NCI-H446 treated with DMSO at 0.1 percent for 48 hours (cell line): ENCODE data around the gene PRMT6.
"Not testable (repeated sequence)": the region's sequence is repeated elsewhere in the genome, so short reads cannot be mapped to it uniquely, and the experiment has no call there.

Experiments used
- DNase-seq: peaks from one replicate; lab custom pipeline; 2025; lab: John Stamatoyannopoulos, UW

Gene PRMT6

GRCh38 chr1:107056426-107057196 lies at the start of gene PRMT6:
PRMT6 (plus strand) TSS chr1:107056674; CDS start chr1:107056716, 42 bp downstream.
- peak; percentile 89 for DNase-seq

- DNase-seq: peak; percentile 90
Measured at GRCh38 chr1:107009281-107009680, 47.2 kb upstream of the PRMT6 start.

- DNase-seq: no peak
Measured at GRCh38 chr1:107010582-107010981, 45.9 kb upstream of the PRMT6 start.

- no peak for DNase-seq
Measured at GRCh38 chr1:107016376-107016978, 40.0 kb upstream of the PRMT6 start.

- no peak for DNase-seq
Measured at GRCh38 chr1:107018445-107018844, 38.0 kb upstream of the PRMT6 start.

GRCh38 chr1:107019166-107019565 lies 37.3 kb upstream of the PRMT6 start:
- DNase-seq: no peak

- not testable (repeated sequence) for DNase-seq
Measured at GRCh38 chr1:107038874-107039273, 17.6 kb upstream of the PRMT6 start.

GRCh38 chr1:107044310-107045220 lies 11.9 kb upstream of the PRMT6 start:
- not testable (repeated sequence) for DNase-seq

GRCh38 chr1:107047602-107048001 lies 8.9 kb upstream of the PRMT6 start:
- no peak for DNase-seq

- DNase-seq: no peak
Measured at GRCh38 chr1:107048241-107048640, 8.2 kb upstream of the PRMT6 start.

- no peak for DNase-seq
Measured at GRCh38 chr1:107051266-107051665, 5.2 kb upstream of the PRMT6 start.

- DNase-seq: not testable (repeated sequence)
Measured at GRCh38 chr1:107055919-107056425, 502 bp upstream of the PRMT6 start.

- peak; percentile 61 for DNase-seq
Measured at GRCh38 chr1:107057197-107058133, 991 bp downstream of the PRMT6 start.

- DNase-seq: no peak
Measured at GRCh38 chr1:107058245-107059032, 2.0 kb downstream of the PRMT6 start.

- DNase-seq: no peak
Measured at GRCh38 chr1:107061886-107062285, 5.4 kb downstream of the PRMT6 start.

GRCh38 chr1:107073493-107073892 lies 17.0 kb downstream of the PRMT6 start:
- DNase-seq: no peak

GRCh38 chr1:107076841-107077240 lies 20.4 kb downstream of the PRMT6 start:
- DNase-seq: no peak

GRCh38 chr1:107079249-107079648 lies 22.8 kb downstream of the PRMT6 start:
- no peak for DNase-seq

- no peak for DNase-seq
Measured at GRCh38 chr1:107081102-107081501, 24.6 kb downstream of the PRMT6 start.

- DNase-seq: no peak
Measured at GRCh38 chr1:107091418-107091817, 34.9 kb downstream of the PRMT6 start.
